PC-9 (cell line): ENCODE measurements around the gene IL20RA. TPM values are rescaled to one million over a fixed set of nuclear protein-coding genes. Genes with fewer than 3 reads are reported as not detected.
A peak's percentile ranks its signal among the peaks of the same experiment; 100 is the strongest.

Experiments
- BruUV-seq: library from RNA; stranded (reverse); fragments of 400-500 nt; replicated peaks from 2 replicates; lab custom pipeline; 2021; lab: Mats Ljungman, UMichigan
- CTCF ChIA-PET: fragments of 300-600 bp; sonication (Branson Sonifier 250); formaldehyde crosslinking; loops from one replicate; lab custom pipeline; 2022; ENCODE audit warnings: antibody characterized with exemption; lab: Charles Lee
- POLR2A ChIA-PET: fragments of 300-600 bp; sonication (Branson Sonifier 250); formaldehyde crosslinking; loops from one replicate; lab custom pipeline; 2022; ENCODE audit warnings: antibody characterized with exemption; ENCODE audit not compliant: unreplicated experiment; lab: Charles Lee
- DNase-seq, 2 experiments: peaks; one replicate each; pipeline versions ENCODE4 v3.0.0 to v3.0.0-alpha.2; 2015 to 2022; ENCODE audit warnings: mixed read lengths in 1 of 2
- H2AFZ ChIP-seq: fragments of 200-600 bp; sonication (generic); 2 replicates; pipeline ENCODE4 v1.8.1; 2017; ENCODE audit warnings: antibody characterized with exemption
- H3F3A ChIP-seq: fragments of 200-600 bp; sonication (generic); 2 replicates; pipeline ENCODE4 v1.8.1; 2017; ENCODE audit warnings: antibody characterized with exemption, mild to moderate bottlenecking, low read depth; ENCODE audit not compliant: insufficient read depth
- H3K27ac ChIP-seq: fragments of 200-600 bp; sonication (generic); 2 replicates; pipeline ENCODE4 v1.6.1; 2016; ENCODE audit warnings: mixed run types
- H3K27me3 ChIP-seq: fragments of 200-600 bp; sonication (generic); 2 replicates; pipeline ENCODE4 v1.6.1; 2016; ENCODE audit warnings: low read depth, mixed run types; ENCODE audit not compliant: insufficient read depth
- H3K36me3 ChIP-seq: fragments of 200-600 bp; sonication (generic); 2 replicates; pipeline ENCODE4 v1.6.1; 2016; ENCODE audit warnings: low read depth, mixed run types
- H3K4me1 ChIP-seq: fragments of 200-600 bp; sonication (generic); replicated peaks from 2 replicates; pipeline ENCODE4 v1.6.1; 2016; ENCODE audit warnings: mixed run types; ENCODE audit not compliant: insufficient read depth
- H3K4me2 ChIP-seq: fragments of 200-600 bp; sonication (generic); 2 replicates; pipeline ENCODE4 v1.6.1; 2017; ENCODE audit warnings: mixed run types
- H3K4me3 ChIP-seq: fragments of 200-600 bp; sonication (generic); 2 replicates; pipeline ENCODE4 v1.6.1; 2016; ENCODE audit warnings: mixed run types
- H3K79me2 ChIP-seq: fragments of 200-600 bp; sonication (generic); 2 replicates; pipeline ENCODE4 v1.6.1; 2017; ENCODE audit warnings: low read depth, mixed run types
- H3K9me2 ChIP-seq: fragments of 200-600 bp; sonication (generic); 2 replicates; pipeline ENCODE4 v1.8.1; 2017; ENCODE audit warnings: mild to moderate bottlenecking; ENCODE audit not compliant: insufficient read depth
- H3K9me3 ChIP-seq: fragments of 200-600 bp; sonication (generic); 2 replicates; pipeline ENCODE4 v1.8.1; 2016; ENCODE audit warnings: low read depth; ENCODE audit not compliant: insufficient read depth
- H4K20me1 ChIP-seq: fragments of 200-600 bp; sonication (generic); 2 replicates; pipeline ENCODE4 v1.8.1; 2017; ENCODE audit not compliant: insufficient read depth
- CTCF ChIP-seq: fragments of 200-600 bp; sonication (generic); conservative IDR thresholded peaks from 2 replicates; pipeline ENCODE4 v1.6.1; 2017; ENCODE audit warnings: mixed run types, antibody characterized with exemption, mild to moderate bottlenecking, moderate library complexity
- EZH2 ChIP-seq: fragments of 200-600 bp; sonication (generic); IDR thresholded peaks from 2 replicates; pipeline ENCODE4 v1.8.0; 2017; ENCODE audit warnings: antibody characterized with exemption, low read depth
- intact Hi-C: fragments of 100-400 bp; cut with micrococcal nuclease; formaldehyde crosslinking; loops from one replicate; pipeline ENCODE4 v1.10.0; 2022; ENCODE audit not compliant: unreplicated experiment
- total RNA-seq: library from RNA; stranded (reverse); gene quantifications from 2 replicates; pipeline ENCODE4 v1.2.3, GENCODE V29; 2021

The IL20RA gene
- total RNA-seq, 1 experiment from 2014 or later, result 2.5 TPM

DNA sequence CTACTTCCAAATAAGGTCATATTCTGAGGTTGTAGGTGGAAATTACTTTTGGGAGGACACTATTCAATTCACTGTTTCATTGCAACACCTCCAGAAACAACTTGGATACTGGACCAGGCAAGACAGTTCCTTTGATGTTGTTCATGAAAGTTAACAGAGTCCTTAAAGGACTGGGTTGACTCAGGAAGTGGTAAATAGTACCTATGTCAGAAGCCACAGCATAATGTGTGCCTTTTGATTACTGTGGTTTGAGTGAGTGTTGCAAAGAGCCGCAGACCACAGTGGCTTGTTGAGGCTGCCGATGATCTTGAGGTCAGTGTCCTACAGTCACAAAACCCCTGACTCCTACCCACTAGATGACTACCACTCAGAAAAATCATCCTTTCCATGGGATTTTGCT lies 10.9 kb downstream of the IL20RA start:
- no peak overlapping the region for H2AFZ ChIP-seq
- peaks cover 22% of the 10 kb centered on the region for H3K36me3 ChIP-seq
- DNase-seq, result no peak
- no peaks in the 10 kb centered on the region for H3K9me2 ChIP-seq
- no peaks in the 10 kb centered on the region for H3F3A ChIP-seq
- H3K27me3 ChIP-seq, result no peaks in the 10 kb centered on the region
- TF ChIP-seq CTCF, result no peak
- no peak for TF ChIP-seq EZH2
- no peak overlapping the region for H3K4me2 ChIP-seq
- 0 out of 2 replicates have a peak, but pooled peaks cover 3% of the 10 kb centered on the region for H3K79me2 ChIP-seq
- ChIA-PET CTCF (no interaction called here), POLR2A (interaction anchor here (0.6 kb wide), 1 partner anchor 10 kb away, joined by 5 read pairs; no protein-coding TSS in a partner anchor)
- intact Hi-C loops, result no loop called here
- no peaks in the 10 kb centered on the region for H4K20me1 ChIP-seq
- H3K4me3 ChIP-seq, result no peak overlapping the region
- H3K4me1 ChIP-seq, result peaks cover 10% of the 10 kb centered on the region
- BruUV-seq, result no TSS peak
- no peaks in the 10 kb centered on the region for H3K9me3 ChIP-seq
- no peak overlapping the region for H3K27ac ChIP-seq

GRCh38 chr6:137031122-137031521 lies 13.6 kb downstream of the IL20RA start:
- H3K4me1 ChIP-seq, result peaks cover 35% of the 10 kb centered on the region
- H3K9me3 ChIP-seq, result no peaks in the 10 kb centered on the region; the same call in 1 of the 2 replicates
- TF ChIP-seq EZH2 (no peak), CTCF (no peak)
- H3K4me2 ChIP-seq, result no peak overlapping the region
- intact Hi-C loops, result no loop called here
- ChIA-PET CTCF (no interaction called here), POLR2A (no interaction called here)
- H3K27me3 ChIP-seq, result no peaks in the 10 kb centered on the region
- H3K4me3 ChIP-seq, result no peak overlapping the region
- peaks cover 20% of the 10 kb centered on the region for H3F3A ChIP-seq
- BruUV-seq, result no TSS peak
- no peaks in the 10 kb centered on the region for H4K20me1 ChIP-seq
- H2AFZ ChIP-seq, result no peak overlapping the region
- 0 out of 2 replicates have a peak, but pooled peaks cover 3% of the 10 kb centered on the region for H3K79me2 ChIP-seq
- peaks cover 34% of the 10 kb centered on the region for H3K36me3 ChIP-seq
- DNase-seq, result no peak
- H3K27ac ChIP-seq, result no peak overlapping the region
- H3K9me2 ChIP-seq, result no peaks in the 10 kb centered on the region

DNA sequence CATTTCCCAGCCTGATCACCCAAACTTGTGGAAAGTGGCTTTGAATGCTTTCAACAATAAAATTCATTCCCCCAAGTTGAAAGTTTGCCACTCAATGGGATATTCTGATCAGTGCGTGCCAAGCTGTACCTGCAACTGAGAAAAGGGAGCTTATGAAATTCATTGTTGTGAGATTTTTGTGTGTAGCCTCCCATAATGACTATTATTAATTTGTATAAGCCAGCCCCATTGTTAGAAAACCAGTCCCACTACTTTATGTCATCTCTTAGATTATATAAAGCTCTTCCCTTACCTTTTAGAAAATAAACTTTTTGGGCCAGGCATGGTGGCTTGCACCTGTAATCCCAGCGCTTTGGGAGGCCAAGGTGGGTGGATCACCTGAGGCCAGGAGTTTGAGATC lies 15.9 kb downstream of the IL20RA start:
- Histone ChIP-seq H3K4me3 (no peak overlapping the region), H3F3A (peaks cover 42% of the 10 kb centered on the region), H3K36me3 (peaks cover 34% of the 10 kb centered on the region), H3K79me2 (0 out of 2 replicates have a peak, but pooled peaks cover 3% of the 10 kb centered on the region), H4K20me1 (no peaks in the 10 kb centered on the region), H3K27ac (peak overlapping the region; percentile 100), H3K4me1 (peaks cover 57% of the 10 kb centered on the region), H3K27me3 (no peaks in the 10 kb centered on the region), H3K4me2 (peak overlapping the region; percentile 20), H3K9me3 (no peaks in the 10 kb centered on the region; the same call in 1 of the 2 replicates), H2AFZ (no peak overlapping the region), H3K9me2 (no peaks in the 10 kb centered on the region)
- no peak for DNase-seq
- no TSS peak for BruUV-seq
- ChIA-PET CTCF (interaction anchor here (0.7 kb wide), 1 partner anchor 15 kb away, joined by 3 read pairs; no protein-coding TSS in a partner anchor), POLR2A (no interaction called here)
- intact Hi-C loops, result loop anchor here (5.0 kb wide), 1 partner anchor 627 kb away; no protein-coding TSS in a partner anchor
- TF ChIP-seq EZH2 (no peak), CTCF (no peak)
